ENCODE results near the gene FEV. TPM values are rescaled to one million over a fixed set of nuclear protein-coding genes. Genes with fewer than 3 reads are reported as not detected.

Gene FEV
- total and polyA plus RNA-seq, 2 experiments from 2014 or later: 0.58 to 0.70 TPM

DNA sequence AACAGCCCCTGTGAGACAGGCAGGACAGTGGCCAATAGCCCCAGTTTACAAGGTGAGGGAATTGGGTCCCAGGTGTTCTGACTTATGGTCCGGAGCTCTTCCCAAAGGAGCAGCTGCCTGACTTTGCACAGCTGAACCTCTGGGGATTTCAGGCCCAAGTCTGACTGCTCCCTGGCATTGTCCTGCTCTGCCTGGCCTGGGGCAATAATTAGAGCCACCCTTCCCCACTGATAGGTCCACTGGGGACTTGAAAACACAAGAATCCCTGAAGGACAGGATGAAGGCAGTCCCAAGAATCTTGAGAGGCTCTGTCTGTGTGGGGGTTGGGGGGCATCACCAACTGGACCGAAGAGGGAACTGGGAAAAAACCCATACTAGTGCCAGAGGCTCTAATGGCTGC lies 3.7 kb upstream of the FEV start:
- Histone ChIP-seq H3K4me1 (ENCODE audit: insufficient read depth) (peaks cover 18% of the 10 kb centered on the region), H2AFZ (no peak overlapping the region), H3K36me3 (replicated peaks; ENCODE audit: insufficient read depth, low read depth) (no peaks in the 10 kb centered on the region), H3K9me3 (ENCODE audit: low read depth) (no peaks in the 10 kb centered on the region), H4K20me1 (ENCODE audit: insufficient read depth, poor library complexity, severe bottlenecking) (no peaks in the 10 kb centered on the region), H3K4me3 (no peak overlapping the region), H3K27ac (no peak overlapping the region), H3K27me3 (peaks cover 100% of the 10 kb centered on the region), H3K4me2 (no peak overlapping the region), H3K9me2 (replicated peaks; ENCODE audit: insufficient read depth) (no peaks in the 10 kb centered on the region), H3K79me2 (no peaks in the 10 kb centered on the region)
- TF ChIP-seq, protein P1, sequence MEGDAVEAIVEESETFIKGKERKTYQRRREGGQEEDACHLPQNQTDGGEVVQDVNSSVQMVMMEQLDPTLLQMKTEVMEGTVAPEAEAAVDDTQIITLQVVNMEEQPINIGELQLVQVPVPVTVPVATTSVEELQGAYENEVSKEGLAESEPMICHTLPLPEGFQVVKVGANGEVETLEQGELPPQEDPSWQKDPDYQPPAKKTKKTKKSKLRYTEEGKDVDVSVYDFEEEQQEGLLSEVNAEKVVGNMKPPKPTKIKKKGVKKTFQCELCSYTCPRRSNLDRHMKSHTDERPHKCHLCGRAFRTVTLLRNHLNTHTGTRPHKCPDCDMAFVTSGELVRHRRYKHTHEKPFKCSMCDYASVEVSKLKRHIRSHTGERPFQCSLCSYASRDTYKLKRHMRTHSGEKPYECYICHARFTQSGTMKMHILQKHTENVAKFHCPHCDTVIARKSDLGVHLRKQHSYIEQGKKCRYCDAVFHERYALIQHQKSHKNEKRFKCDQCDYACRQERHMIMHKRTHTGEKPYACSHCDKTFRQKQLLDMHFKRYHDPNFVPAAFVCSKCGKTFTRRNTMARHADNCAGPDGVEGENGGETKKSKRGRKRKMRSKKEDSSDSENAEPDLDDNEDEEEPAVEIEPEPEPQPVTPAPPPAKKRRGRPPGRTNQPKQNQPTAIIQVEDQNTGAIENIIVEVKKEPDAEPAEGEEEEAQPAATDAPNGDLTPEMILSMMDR (IDR thresholded peaks at IDR 0.05; ENCODE audit: poor library complexity): no peak
- TF ChIP-seq EZH2phosphoT487 (IDR thresholded peaks at IDR 0.05; ENCODE audit: low read depth, severe bottlenecking, unreplicated experiment) (no peak), EZH2 (IDR thresholded peaks at IDR 0.05; ENCODE audit: borderline replicate concordance) (no peak)
- WGBS (ENCODE audit: low lambda C conversion rate, missing lambda C conversion rate): 61% methylated on average over 2 of the region's 2 CpGs
- no peak for DNase-seq (ENCODE audit: low spot score)

DNA sequence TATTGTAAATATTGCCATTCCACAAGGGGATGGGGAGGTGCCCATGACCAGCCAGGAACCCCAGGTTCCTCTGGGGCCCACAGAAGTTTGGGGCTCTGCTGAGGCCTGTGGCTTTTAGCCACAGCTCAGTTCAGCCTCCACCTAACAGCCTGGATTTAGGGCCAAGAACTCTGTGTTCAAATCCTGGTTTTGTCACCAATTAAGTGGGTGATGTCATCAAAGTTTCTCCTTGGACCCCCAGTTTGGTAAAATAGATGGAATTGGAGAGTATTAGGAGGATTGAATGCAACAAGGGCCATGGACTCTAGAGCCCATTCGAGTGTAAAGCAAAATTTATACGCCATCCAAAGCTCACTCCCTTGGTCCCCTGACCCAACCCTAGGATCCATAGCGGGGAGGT lies 3.2 kb upstream of the FEV start:
- Histone ChIP-seq H3K79me2 (no peaks in the 10 kb centered on the region), H2AFZ (no peak overlapping the region), H3K9me3 (ENCODE audit: low read depth) (no peaks in the 10 kb centered on the region), H3K36me3 (replicated peaks; ENCODE audit: insufficient read depth, low read depth) (no peaks in the 10 kb centered on the region), H3K4me2 (no peak overlapping the region), H3K4me1 (ENCODE audit: insufficient read depth) (peaks cover 13% of the 10 kb centered on the region), H4K20me1 (ENCODE audit: insufficient read depth, poor library complexity, severe bottlenecking) (no peaks in the 10 kb centered on the region), H3K9me2 (replicated peaks; ENCODE audit: insufficient read depth) (no peaks in the 10 kb centered on the region), H3K27ac (no peak overlapping the region), H3K27me3 (peaks cover 100% of the 10 kb centered on the region), H3K4me3 (no peak overlapping the region)
- TF ChIP-seq, protein P1 (IDR thresholded peaks at IDR 0.05; ENCODE audit: poor library complexity): no peak
- TF ChIP-seq EZH2phosphoT487 (IDR thresholded peaks at IDR 0.05; ENCODE audit: low read depth, severe bottlenecking, unreplicated experiment) (no peak), EZH2 (IDR thresholded peaks at IDR 0.05; ENCODE audit: borderline replicate concordance) (no peak)
- 47% methylated on average over 3 of the region's 3 CpGs for WGBS (ENCODE audit: low lambda C conversion rate, missing lambda C conversion rate)
- no peak for DNase-seq (ENCODE audit: low spot score)

DNA sequence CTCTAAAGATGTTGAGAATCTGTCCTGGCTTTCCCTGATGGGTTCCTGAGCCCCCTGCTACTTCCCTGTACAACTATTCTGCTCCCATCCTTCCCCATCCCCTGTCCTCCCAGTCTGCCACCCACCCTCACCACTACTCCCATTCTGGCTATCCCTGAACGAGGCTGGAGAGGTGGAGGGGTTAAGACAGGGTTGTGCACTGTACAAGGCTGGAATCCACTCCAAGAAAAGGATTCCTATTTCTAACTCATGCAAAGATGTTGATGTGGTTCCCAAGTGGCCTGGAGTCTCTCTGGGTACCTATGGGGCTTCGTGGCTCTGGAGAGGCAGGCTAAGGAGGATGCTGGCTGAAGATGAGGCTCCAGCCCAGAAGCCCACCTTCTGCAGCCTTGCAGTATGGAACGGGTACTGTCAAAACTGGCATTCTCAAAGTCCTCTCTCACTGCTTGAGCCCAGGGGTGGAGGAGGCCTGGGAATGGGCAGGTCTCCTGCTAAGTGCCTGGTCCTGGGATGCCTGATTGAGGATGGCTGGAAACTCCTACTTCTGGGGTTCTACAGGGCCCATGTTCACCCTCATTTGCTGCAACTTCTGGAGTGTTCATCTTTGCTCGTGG lies 1.3 kb upstream of the FEV start:
- no peak overlapping the region for H3K4me2 ChIP-seq
- WGBS (ENCODE audit: low lambda C conversion rate, missing lambda C conversion rate): 26% methylated on average over 4 of the region's 4 CpGs
- TF ChIP-seq EZH2 (IDR thresholded peaks at IDR 0.05; ENCODE audit: borderline replicate concordance): peak; percentile 27
- TF ChIP-seq, protein P1 (IDR thresholded peaks at IDR 0.05; ENCODE audit: poor library complexity): no peak

More for the DNA sequence above, 1.3 kb upstream of the FEV start:
- DNase-seq (ENCODE audit: low spot score): no peak
- Histone ChIP-seq H3K36me3 (replicated peaks; ENCODE audit: insufficient read depth, low read depth) (no peaks in the 10 kb centered on the region), H3K27me3 (peaks cover 98% of the 10 kb centered on the region), H3K4me3 (no peak overlapping the region), H4K20me1 (ENCODE audit: insufficient read depth, poor library complexity, severe bottlenecking) (no peaks in the 10 kb centered on the region), H3K4me1 (ENCODE audit: insufficient read depth) (peaks cover 13% of the 10 kb centered on the region), H3K79me2 (no peaks in the 10 kb centered on the region), H3K9me3 (ENCODE audit: low read depth) (no peaks in the 10 kb centered on the region), H3K27ac (no peak overlapping the region), H2AFZ (no peak overlapping the region), H3K9me2 (replicated peaks; ENCODE audit: insufficient read depth) (no peaks in the 10 kb centered on the region)

All from hepatocyte (in vitro differentiated cells).